B cell (primary cell): Measurements from ENCODE around the gene NOS1.

Experiments
- EZH2 ChIP-seq: IDR thresholded peaks from 2 replicates; pipeline ENCODE4 v1.6.1; 2012; ENCODE audit warnings: borderline replicate concordance, low read depth, mild to moderate bottlenecking, moderate library complexity, low read length; ENCODE audit not compliant: insufficient read depth, poor library complexity, severe bottlenecking
- TF ChIP-seq, protein P1 (sequence below): fragments of 200-600 bp; IDR thresholded peaks from one replicate; pipeline ENCODE4 v1.8.0; 2022; ENCODE audit warnings: antibody characterized with exemption, mild to moderate bottlenecking

GRCh38 chr12:117388951-117389446, 27.6 kb upstream of the NOS1 start:
- TF ChIP-seq, protein P1, sequence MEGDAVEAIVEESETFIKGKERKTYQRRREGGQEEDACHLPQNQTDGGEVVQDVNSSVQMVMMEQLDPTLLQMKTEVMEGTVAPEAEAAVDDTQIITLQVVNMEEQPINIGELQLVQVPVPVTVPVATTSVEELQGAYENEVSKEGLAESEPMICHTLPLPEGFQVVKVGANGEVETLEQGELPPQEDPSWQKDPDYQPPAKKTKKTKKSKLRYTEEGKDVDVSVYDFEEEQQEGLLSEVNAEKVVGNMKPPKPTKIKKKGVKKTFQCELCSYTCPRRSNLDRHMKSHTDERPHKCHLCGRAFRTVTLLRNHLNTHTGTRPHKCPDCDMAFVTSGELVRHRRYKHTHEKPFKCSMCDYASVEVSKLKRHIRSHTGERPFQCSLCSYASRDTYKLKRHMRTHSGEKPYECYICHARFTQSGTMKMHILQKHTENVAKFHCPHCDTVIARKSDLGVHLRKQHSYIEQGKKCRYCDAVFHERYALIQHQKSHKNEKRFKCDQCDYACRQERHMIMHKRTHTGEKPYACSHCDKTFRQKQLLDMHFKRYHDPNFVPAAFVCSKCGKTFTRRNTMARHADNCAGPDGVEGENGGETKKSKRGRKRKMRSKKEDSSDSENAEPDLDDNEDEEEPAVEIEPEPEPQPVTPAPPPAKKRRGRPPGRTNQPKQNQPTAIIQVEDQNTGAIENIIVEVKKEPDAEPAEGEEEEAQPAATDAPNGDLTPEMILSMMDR, result no peak
- TF ChIP-seq EZH2, result no peak
